ENCODE data around the gene ABCC6. TPM values are rescaled to one million over a fixed set of nuclear protein-coding genes. Genes with fewer than 3 reads are reported as not detected.

ABCC6 gene
- polyA plus RNA-seq, 1 donor from 2014 or later = not detected

- Histone ChIP-seq H3K4me3 (ENCODE audit: low read length) (no peak overlapping the region), H3K27me3 (ENCODE audit: insufficient read depth, low read depth, low read length) (no peaks in the 10 kb centered on the region), H3K36me3 (ENCODE audit: insufficient read depth, low read length) (no peaks in the 10 kb centered on the region), H3F3A (ENCODE audit: insufficient read depth, low read length, poor library complexity, severe bottlenecking) (no peaks in the 10 kb centered on the region), H4K20me1 (ENCODE audit: insufficient read depth) (no peaks in the 10 kb centered on the region), H3K79me2 (replicated peaks; ENCODE audit: insufficient read depth, low read length) (no peaks in the 10 kb centered on the region), H3K4me2 (ENCODE audit: low read length) (no peak overlapping the region), H2AFZ (ENCODE audit: low read depth, low read length) (no peak overlapping the region), H3K27ac (ENCODE audit: low read length) (no peak overlapping the region), H3K9me2 (ENCODE audit: insufficient read depth, low read length) (no peaks in the 10 kb centered on the region), H3K9me3 (ENCODE audit: low read length) (no peaks in the 10 kb centered on the region), H3K9ac (ENCODE audit: low read length) (no peak overlapping the region)
- TF ChIP-seq RAD21 (conservative IDR thresholded peaks at IDR 0.05) (no peak), CTCF (IDR thresholded peaks at IDR 0.05; ENCODE audit: poor library complexity, severe bottlenecking) (no peak), MXI1 (conservative IDR thresholded peaks at IDR 0.05; ENCODE audit: poor library complexity, severe bottlenecking) (no peak), POLR2AphosphoS5 (IDR thresholded peaks at IDR 0.05) (no peak), REST (IDR thresholded peaks at IDR 0.05; ENCODE audit: borderline replicate concordance) (no peak), EZH2 (IDR thresholded peaks at IDR 0.05; ENCODE audit: borderline replicate concordance, insufficient read depth, low read length, poor library complexity, severe bottlenecking) (no peak), TAF1 (IDR thresholded peaks at IDR 0.05; ENCODE audit: low read depth) (no peak), EP300 (conservative IDR thresholded peaks at IDR 0.05; ENCODE audit: poor library complexity, severe bottlenecking) (no peak), SMC3 (conservative IDR thresholded peaks at IDR 0.05; ENCODE audit: poor library complexity) (no peak)
Observed at GRCh38 chr16:16190546-16190945, 32.7 kb downstream of the ABCC6 start.

- Histone ChIP-seq H3K27ac (ENCODE audit: low read length) (no peak overlapping the region), H2AFZ (ENCODE audit: low read depth, low read length) (no peak overlapping the region), H3K9ac (ENCODE audit: low read length) (no peak overlapping the region), H4K20me1 (ENCODE audit: insufficient read depth) (no peaks in the 10 kb centered on the region), H3K27me3 (ENCODE audit: insufficient read depth, low read depth, low read length) (no peaks in the 10 kb centered on the region), H3K36me3 (ENCODE audit: insufficient read depth, low read length) (no peaks in the 10 kb centered on the region), H3K9me2 (ENCODE audit: insufficient read depth, low read length) (no peaks in the 10 kb centered on the region), H3F3A (ENCODE audit: insufficient read depth, low read length, poor library complexity, severe bottlenecking) (no peaks in the 10 kb centered on the region), H3K9me3 (ENCODE audit: low read length) (no peaks in the 10 kb centered on the region), H3K79me2 (replicated peaks; ENCODE audit: insufficient read depth, low read length) (no peaks in the 10 kb centered on the region), H3K4me3 (ENCODE audit: low read length) (no peak overlapping the region), H3K4me2 (ENCODE audit: low read length) (no peak overlapping the region)
- TF ChIP-seq EZH2 (IDR thresholded peaks at IDR 0.05; ENCODE audit: borderline replicate concordance, insufficient read depth, low read length, poor library complexity, severe bottlenecking) = no peak
- no peak for TF ChIP-seq SMC3 (conservative IDR thresholded peaks at IDR 0.05; ENCODE audit: poor library complexity)
- TF ChIP-seq RAD21 (conservative IDR thresholded peaks at IDR 0.05) = no peak
- TF ChIP-seq REST (IDR thresholded peaks at IDR 0.05; ENCODE audit: borderline replicate concordance) = no peak
- no peak for TF ChIP-seq POLR2AphosphoS5 (IDR thresholded peaks at IDR 0.05)
- TF ChIP-seq EP300 (conservative IDR thresholded peaks at IDR 0.05; ENCODE audit: poor library complexity, severe bottlenecking) = no peak
- TF ChIP-seq CTCF (IDR thresholded peaks at IDR 0.05; ENCODE audit: poor library complexity, severe bottlenecking) = no peak
- TF ChIP-seq MXI1 (conservative IDR thresholded peaks at IDR 0.05; ENCODE audit: poor library complexity, severe bottlenecking) = no peak
- no peak for TF ChIP-seq TAF1 (IDR thresholded peaks at IDR 0.05; ENCODE audit: low read depth)
Observed at GRCh38 chr16:16189842-16190241, 33.5 kb downstream of the ABCC6 start.

Measured in neural cell (in vitro differentiated cells).